ENCODE results near the gene STARD3NL. TPM values are rescaled to one million over a fixed set of nuclear protein-coding genes. Genes with fewer than 3 reads are reported as not detected.
A peak's percentile ranks its signal among the peaks of the same experiment; 100 is the strongest.

The STARD3NL gene
- total RNA-seq, 1 donor from 2014 or later = 53.8 TPM

DNA sequence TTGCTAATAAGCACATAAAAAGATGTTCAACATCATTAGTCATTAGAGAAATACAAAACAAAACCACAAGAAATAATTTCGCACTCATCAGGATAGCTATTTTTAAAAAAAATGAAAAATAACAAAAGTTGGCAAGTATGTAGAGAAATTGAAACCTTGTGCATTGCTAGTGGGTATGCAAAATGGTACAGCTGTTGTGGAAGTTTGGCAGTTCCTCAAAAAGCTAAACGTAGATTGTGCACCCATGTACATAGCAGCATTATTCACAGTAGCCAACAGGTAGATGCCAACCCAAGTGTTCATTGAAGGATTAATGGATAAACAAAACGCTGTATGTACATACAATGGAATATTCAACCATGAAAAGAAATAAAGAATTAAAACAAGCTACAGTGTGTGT is 35.3 kb upstream of the STARD3NL start:
- ATAC-seq (no peak), DNase-seq (no peak)
- Histone ChIP-seq H3K4me1 (no peaks in the 10 kb centered on the region), H3K4me3 (no peak overlapping the region), H3K27me3 (no peaks in the 10 kb centered on the region), H3K9me3 (no peaks in the 10 kb centered on the region), H3K36me3 (no peaks in the 10 kb centered on the region), H3K27ac (no peak overlapping the region)
- intact Hi-C loops (cut with DNase I) = no loop called here
- TF ChIP-seq, protein P1, sequence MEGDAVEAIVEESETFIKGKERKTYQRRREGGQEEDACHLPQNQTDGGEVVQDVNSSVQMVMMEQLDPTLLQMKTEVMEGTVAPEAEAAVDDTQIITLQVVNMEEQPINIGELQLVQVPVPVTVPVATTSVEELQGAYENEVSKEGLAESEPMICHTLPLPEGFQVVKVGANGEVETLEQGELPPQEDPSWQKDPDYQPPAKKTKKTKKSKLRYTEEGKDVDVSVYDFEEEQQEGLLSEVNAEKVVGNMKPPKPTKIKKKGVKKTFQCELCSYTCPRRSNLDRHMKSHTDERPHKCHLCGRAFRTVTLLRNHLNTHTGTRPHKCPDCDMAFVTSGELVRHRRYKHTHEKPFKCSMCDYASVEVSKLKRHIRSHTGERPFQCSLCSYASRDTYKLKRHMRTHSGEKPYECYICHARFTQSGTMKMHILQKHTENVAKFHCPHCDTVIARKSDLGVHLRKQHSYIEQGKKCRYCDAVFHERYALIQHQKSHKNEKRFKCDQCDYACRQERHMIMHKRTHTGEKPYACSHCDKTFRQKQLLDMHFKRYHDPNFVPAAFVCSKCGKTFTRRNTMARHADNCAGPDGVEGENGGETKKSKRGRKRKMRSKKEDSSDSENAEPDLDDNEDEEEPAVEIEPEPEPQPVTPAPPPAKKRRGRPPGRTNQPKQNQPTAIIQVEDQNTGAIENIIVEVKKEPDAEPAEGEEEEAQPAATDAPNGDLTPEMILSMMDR (IDR thresholded peaks at IDR 0.05) = no peak

DNA sequence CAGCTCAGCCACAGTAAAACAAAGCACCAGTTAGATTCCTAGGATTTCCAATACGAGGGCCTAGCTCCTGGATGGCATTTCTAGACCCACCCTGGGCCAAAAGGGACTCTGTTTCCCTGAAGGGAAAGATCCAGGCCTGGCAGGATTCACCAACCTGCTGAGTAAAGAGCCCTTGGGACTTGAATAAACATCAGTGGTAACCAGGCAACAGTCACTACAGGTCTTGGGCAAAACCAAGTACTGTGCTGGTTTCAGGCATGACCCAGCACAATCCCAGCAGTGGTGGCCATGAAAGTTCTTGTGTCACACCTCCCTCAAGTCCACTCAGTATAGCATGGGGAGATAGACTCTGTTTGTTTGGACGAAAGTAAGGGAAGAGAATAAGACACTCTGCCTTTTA is 31.0 kb upstream of the STARD3NL start:
- Histone ChIP-seq H3K9me3 (no peaks in the 10 kb centered on the region), H3K36me3 (no peaks in the 10 kb centered on the region), H3K27ac (no peak overlapping the region), H3K4me1 (no peaks in the 10 kb centered on the region), H3K4me3 (no peak overlapping the region), H3K27me3 (no peaks in the 10 kb centered on the region)
- ATAC-seq (peak; percentile 91), DNase-seq (no peak)
- TF ChIP-seq, protein P1 (IDR thresholded peaks at IDR 0.05) = no peak
- intact Hi-C loops (cut with DNase I) = no loop called here

DNA sequence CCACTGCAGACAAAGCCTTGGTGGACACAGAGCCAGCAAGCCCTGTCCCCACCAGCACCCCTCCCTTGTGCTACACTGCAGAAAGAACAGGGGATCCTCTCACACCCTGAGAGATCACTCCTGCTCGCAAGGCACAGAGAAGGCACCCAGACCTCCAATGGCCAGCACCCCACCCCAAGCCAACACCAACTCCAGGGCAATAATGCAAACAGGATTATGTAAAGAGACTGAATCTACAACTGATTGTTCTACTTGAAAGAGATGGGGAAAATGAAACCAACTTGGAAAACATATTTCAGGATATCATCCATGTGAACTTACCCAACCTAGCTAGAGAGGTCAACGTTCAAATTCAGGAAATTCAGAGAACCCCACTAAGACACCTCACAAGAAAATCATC is 26.5 kb upstream of the STARD3NL start:
- Histone ChIP-seq H3K36me3 (no peaks in the 10 kb centered on the region), H3K4me1 (no peaks in the 10 kb centered on the region), H3K9me3 (no peaks in the 10 kb centered on the region), H3K4me3 (no peak overlapping the region), H3K27ac (no peak overlapping the region), H3K27me3 (no peaks in the 10 kb centered on the region)
- intact Hi-C loops (cut with DNase I) = no loop called here
- TF ChIP-seq, protein P1 (IDR thresholded peaks at IDR 0.05) = no peak
- ATAC-seq (no peak), DNase-seq (no peak)

DNA sequence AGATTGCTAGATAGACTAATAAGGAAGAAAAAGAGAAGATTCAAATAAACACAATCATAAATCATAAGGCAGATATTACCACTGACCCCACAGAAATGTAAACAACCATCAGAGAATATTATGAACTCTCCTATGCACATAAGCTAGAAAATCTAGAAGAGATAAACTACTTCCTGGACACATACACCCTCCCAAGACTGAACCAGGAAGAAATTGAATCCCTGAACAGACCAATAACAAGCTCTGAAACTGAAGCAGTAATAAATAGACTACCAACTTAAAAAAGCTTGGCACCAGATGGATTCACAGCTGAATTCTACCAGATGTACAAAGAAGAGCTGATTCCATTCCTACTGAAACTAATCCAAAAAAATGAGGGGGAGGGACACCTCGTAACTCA is 24.5 kb upstream of the STARD3NL start:
- no peak for DNase-seq
- no peaks in the 10 kb centered on the region for H3K4me1 ChIP-seq
- no peaks in the 10 kb centered on the region for H3K36me3 ChIP-seq
- intact Hi-C loops (cut with DNase I) = no loop called here
- TF ChIP-seq, protein P1 (IDR thresholded peaks at IDR 0.05) = no peak
- no peak for ATAC-seq
- no peaks in the 10 kb centered on the region for H3K27me3 ChIP-seq
- H3K4me3 ChIP-seq = no peak overlapping the region
- H3K27ac ChIP-seq = no peak overlapping the region
- no peaks in the 10 kb centered on the region for H3K9me3 ChIP-seq

DNA sequence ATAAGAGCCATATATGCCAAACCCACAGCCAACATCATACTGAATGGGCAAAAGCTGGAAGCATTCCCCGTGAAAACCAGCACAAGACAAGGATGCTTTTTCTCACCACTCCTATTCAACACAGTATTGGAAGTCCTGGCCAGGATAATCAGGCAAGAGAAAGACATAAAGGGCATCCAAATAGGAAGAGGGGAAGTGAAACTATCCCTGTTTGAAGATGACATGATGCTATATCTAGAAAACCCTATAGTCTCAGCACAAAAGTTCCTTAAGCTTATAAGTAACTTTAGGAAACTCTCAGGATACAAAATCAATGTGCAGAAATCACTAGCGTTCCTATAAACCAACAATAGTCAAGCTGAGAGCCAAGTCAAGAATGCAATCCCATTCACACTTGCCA is 23.8 kb upstream of the STARD3NL start:
- Histone ChIP-seq H3K4me1 (no peaks in the 10 kb centered on the region), H3K27me3 (no peaks in the 10 kb centered on the region), H3K4me3 (no peak overlapping the region), H3K9me3 (no peaks in the 10 kb centered on the region), H3K27ac (no peak overlapping the region), H3K36me3 (no peaks in the 10 kb centered on the region)
- intact Hi-C loops (cut with DNase I) = no loop called here
- no peak for ATAC-seq
- DNase-seq = no peak
- TF ChIP-seq, protein P1 (IDR thresholded peaks at IDR 0.05) = no peak

DNA sequence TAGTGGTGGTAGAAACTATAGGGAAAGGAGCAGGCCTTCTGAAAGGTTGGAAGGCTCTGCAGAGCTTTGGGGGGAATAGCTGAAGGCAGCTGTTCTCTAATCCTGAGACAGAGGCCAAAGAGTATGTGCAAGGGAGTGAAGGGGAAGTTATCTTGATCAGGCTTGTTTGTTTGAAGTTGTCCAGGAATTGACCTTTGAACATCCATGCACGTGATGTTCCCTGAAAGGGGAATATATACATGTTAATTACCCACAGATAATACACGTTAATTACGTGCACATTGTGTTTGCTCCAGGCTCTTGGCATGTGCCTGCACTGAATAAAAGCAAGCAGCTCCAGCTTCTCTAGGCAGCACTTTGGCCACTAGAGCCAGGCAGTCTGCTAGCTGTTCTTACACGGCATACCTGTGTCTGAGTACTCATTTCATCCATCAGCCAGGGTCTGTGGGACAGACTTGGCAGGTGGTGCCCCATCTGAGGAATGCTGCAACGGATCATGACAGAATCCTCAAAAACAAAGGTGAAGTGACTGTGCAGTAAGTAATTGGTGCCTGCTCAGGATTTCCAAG is 18.0 kb upstream of the STARD3NL start:
- ATAC-seq (no peak), DNase-seq (no peak)
- no peaks in the 10 kb centered on the region for H3K9me3 ChIP-seq
- TF ChIP-seq, protein P1 (IDR thresholded peaks at IDR 0.05) = no peak
- no peaks in the 10 kb centered on the region for H3K36me3 ChIP-seq
- no peaks in the 10 kb centered on the region for H3K4me1 ChIP-seq
- H3K27me3 ChIP-seq = no peaks in the 10 kb centered on the region
- H3K27ac ChIP-seq = no peak overlapping the region
- intact Hi-C loops (cut with DNase I) = no loop called here
- H3K4me3 ChIP-seq = no peak overlapping the region

Data from upper lobe of right lung (tissue), 1 donor.